BE2C (cell line): Measurements from ENCODE around the gene OR51F1. TPM values are rescaled to one million over a fixed set of nuclear protein-coding genes. Genes with fewer than 3 reads are reported as not detected.
"Not testable (repeated sequence)": the region's sequence is repeated elsewhere in the genome, so short reads cannot be mapped to it uniquely, and the experiment has no call there.

Source experiments
- DNase-seq: peaks from one replicate; pipeline ENCODE4 v3.0.0-alpha.2; 2020
- H3K27me3 ChIP-seq: fragments of 250-450 bp; sonication (Bioruptor Pico); 2 replicates; pipeline ENCODE4 v1.5.1; 2020; ENCODE audit warnings: mild to moderate bottlenecking
- H3K36me3 ChIP-seq: fragments of 250-450 bp; sonication (Bioruptor Pico); 2 replicates; pipeline ENCODE4 v1.5.1; 2020; ENCODE audit warnings: mild to moderate bottlenecking
- H3K4me1 ChIP-seq: fragments of 250-450 bp; sonication (Bioruptor Pico); 2 replicates; pipeline ENCODE4 v1.5.1; 2020
- H3K4me3 ChIP-seq: 2 replicates; pipeline ENCODE4 v1.5.1; 2011; ENCODE audit warnings: low read depth, low read length
- H3K9me3 ChIP-seq: fragments of 250-450 bp; sonication (Bioruptor Pico); 2 replicates; pipeline ENCODE4 v1.5.1; 2020
- polyA plus RNA-seq: library from polyadenylated mRNA; unstranded; fragments of >200 nt; gene quantifications from one replicate; pipeline ENCODE4 v1.2.1, GENCODE V29; 2012; ENCODE audit warnings: low read depth, missing spikeins; ENCODE audit not compliant: insufficient read length, insufficient read depth
- TF ChIP-seq, protein P1 (sequence below): IDR thresholded peaks from 2 replicates; pipeline ENCODE4 v1.5.1; 2012; ENCODE audit warnings: mild to moderate bottlenecking, low read depth, low read length

Gene OR51F1, protein sequence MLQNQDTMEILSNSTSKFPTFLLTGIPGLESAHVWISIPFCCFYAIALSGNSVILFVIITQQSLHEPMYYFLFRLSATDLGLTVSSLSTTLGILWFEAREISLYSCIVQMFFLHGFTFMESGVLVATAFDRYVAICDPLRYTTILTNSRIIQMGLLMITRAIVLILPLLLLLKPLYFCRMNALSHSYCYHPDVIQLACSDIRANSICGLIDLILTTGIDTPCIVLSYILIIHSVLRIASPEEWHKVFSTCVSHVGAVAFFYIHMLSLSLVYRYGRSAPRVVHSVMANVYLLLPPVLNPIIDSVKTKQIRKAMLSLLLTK
- not detected for polyA plus RNA-seq

- H3K36me3 ChIP-seq, result no peaks in the 10 kb centered on the region
- DNase-seq, result no peak
- H3K4me3 ChIP-seq, result no peak within 1 kb of the TSS
- no peaks in the 10 kb centered on the region for H3K4me1 ChIP-seq
- no peaks in the 10 kb centered on the region for H3K27me3 ChIP-seq
- TF ChIP-seq, protein P1, sequence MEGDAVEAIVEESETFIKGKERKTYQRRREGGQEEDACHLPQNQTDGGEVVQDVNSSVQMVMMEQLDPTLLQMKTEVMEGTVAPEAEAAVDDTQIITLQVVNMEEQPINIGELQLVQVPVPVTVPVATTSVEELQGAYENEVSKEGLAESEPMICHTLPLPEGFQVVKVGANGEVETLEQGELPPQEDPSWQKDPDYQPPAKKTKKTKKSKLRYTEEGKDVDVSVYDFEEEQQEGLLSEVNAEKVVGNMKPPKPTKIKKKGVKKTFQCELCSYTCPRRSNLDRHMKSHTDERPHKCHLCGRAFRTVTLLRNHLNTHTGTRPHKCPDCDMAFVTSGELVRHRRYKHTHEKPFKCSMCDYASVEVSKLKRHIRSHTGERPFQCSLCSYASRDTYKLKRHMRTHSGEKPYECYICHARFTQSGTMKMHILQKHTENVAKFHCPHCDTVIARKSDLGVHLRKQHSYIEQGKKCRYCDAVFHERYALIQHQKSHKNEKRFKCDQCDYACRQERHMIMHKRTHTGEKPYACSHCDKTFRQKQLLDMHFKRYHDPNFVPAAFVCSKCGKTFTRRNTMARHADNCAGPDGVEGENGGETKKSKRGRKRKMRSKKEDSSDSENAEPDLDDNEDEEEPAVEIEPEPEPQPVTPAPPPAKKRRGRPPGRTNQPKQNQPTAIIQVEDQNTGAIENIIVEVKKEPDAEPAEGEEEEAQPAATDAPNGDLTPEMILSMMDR, result no peak
- H3K9me3 ChIP-seq, result no peaks in the 10 kb centered on the region
Observed at GRCh38 chr11:4769838-4770237, at the start of gene OR51F1. Gene OR51F1 (minus strand): TSS chr11:4769938. CDS start chr11:4769938, 0 bp downstream.

- no peaks in the 10 kb centered on the region for H3K4me1 ChIP-seq
- TF ChIP-seq, protein P1, result no peak
- H3K27me3 ChIP-seq, result no peaks in the 10 kb centered on the region
- H3K36me3 ChIP-seq, result no peaks in the 10 kb centered on the region
- H3K9me3 ChIP-seq, result no peaks in the 10 kb centered on the region
- H3K4me3 ChIP-seq, result no peak overlapping the region
- no peak for DNase-seq
Observed at GRCh38 chr11:4809246-4809645, 39.5 kb upstream of the OR51F1 start.

DNA sequence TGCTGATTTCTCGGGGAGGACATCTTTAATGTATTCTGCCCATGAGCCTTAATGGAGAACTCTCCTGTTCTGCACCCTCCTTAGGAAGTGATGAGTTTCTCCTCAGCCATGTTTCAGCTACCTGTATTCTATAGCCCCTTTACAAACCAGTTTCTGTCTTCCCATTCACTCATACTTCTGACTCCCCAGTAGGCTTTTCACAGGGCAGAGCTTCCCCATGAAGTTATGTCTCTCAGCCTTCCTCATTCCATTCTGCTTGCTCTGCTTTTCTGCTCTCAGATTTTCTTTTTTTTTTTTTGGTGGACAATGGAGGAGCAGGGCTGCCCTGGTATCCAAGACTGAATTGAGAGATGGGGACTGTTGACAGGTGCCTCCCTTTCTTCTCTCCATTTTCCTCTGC is 38.7 kb upstream of the OR51F1 start:
- no peak overlapping the region for H3K4me3 ChIP-seq
- no peaks in the 10 kb centered on the region for H3K36me3 ChIP-seq
- H3K27me3 ChIP-seq, result no peaks in the 10 kb centered on the region
- TF ChIP-seq, protein P1, result no peak
- H3K4me1 ChIP-seq, result no peaks in the 10 kb centered on the region
- no peaks in the 10 kb centered on the region for H3K9me3 ChIP-seq
- no peak for DNase-seq

DNA sequence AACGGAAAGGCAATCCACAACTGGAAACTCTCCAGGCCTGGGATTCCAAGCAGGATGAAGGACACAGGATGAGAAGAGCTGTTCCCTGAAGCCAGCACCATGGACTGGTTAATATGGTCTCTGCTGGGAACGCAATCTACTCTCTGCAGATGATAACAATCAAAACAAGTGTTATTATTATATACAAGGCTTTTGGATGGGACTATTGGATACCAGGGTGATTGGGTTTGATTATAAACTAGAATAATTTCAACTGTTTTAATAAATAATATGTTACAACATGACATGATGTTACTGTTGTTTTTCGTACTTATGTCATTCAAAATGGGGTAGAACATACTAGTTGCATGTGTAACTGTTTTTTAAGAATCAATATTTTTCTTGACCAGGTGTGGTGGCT is 34.5 kb upstream of the OR51F1 start, which contains the start of gene OR52R1:
Gene OR52R1 (minus strand): TSS at position 101 of the 400 bp plus-strand sequence. CDS start 0 bp downstream, at position 101.
- DNase-seq, result no peak
- Histone ChIP-seq H3K36me3 (no peaks in the 10 kb centered on the region), H3K4me3 (no peak within 1 kb of the TSS), H3K9me3 (no peaks in the 10 kb centered on the region), H3K4me1 (no peaks in the 10 kb centered on the region), H3K27me3 (no peaks in the 10 kb centered on the region)
- TF ChIP-seq, protein P1, result no peak

DNA sequence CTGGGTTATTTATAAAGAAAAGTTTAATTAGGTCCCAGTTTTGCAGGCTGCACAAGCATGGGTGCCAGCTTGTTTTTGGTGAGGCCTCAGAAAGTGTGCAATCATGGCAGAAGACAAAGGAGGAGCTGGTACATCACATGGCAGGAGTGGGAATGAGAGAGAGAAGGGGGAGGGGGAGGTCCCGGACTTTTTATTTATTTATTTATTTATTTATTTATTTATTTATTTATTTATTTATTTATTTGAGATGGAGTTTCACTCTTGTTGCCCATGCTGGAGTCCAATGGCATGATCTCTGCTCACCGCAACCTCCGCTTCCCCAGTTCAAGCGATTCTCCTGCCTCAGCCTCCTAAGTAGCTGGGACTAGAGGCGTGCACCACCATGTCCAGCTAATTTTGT is 31.6 kb upstream of the OR51F1 start:
- not testable (repeated sequence) for H3K27me3 ChIP-seq, H3K36me3 ChIP-seq, H3K9me3 ChIP-seq, H3K4me3 ChIP-seq, DNase-seq, H3K4me1 ChIP-seq

DNA sequence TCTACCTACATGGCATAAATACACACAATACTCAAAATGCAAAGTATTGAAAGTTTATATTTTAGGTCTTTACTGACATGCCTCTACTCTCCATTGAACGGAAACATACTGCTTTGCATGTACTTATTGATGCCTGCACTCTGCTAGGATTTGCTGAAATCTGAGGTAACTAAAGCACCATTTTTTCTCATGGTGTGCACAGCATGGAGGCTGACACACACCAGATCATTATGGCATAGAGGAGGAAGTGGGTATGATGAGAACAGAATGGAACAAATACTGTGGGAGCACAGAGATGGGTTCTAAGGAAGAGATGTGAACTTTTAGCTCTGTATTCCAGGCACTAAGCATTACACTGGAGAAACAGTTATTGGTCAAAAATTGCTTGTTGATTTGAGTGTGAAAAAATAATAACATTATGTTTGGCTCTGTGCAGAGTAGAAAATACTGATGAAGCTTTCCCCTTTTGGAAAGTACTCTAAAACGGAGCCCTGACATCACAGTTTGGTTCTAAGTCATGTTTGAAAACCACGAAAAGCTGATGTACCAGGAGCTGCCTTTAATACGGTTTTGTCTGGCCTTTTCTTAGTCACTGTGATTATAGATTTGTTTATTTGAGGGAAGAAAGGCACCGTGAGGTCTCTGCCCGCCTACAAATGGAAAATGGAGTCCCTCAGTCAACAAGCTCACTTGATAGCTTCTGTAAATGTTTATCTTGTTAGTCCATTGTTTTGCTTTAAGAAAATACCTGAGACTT is 28.9 kb upstream of the OR51F1 start:
- DNase-seq, result no peak
- no peaks in the 10 kb centered on the region for H3K4me1 ChIP-seq
- H3K9me3 ChIP-seq, result no peaks in the 10 kb centered on the region
- H3K36me3 ChIP-seq, result no peaks in the 10 kb centered on the region
- no peak overlapping the region for H3K4me3 ChIP-seq
- TF ChIP-seq, protein P1, result no peak
- no peaks in the 10 kb centered on the region for H3K27me3 ChIP-seq
